Suprapubic skin (tissue), 4 donors: ENCODE results near the gene PLK1. TPM values are rescaled to one million over a fixed set of nuclear protein-coding genes. Genes with fewer than 3 reads are reported as not detected.
A peak's percentile ranks its signal among the peaks of the same experiment; 100 is the strongest.

Experiments
- DNase-seq, 2 donors: peaks; one replicate each; pipeline ENCODE4 v3.0.0-alpha.2; 2019; ENCODE audit warnings: low spot score in 2 of 2
- H3K27ac ChIP-seq: fragments of 200-600 bp; sonication (generic); one replicate; pipeline ENCODE4 v1.5.1; 2019
- H3K27me3 ChIP-seq: fragments of 200-600 bp; sonication (generic); one replicate; pipeline ENCODE4 v1.5.1; 2019
- H3K36me3 ChIP-seq: fragments of 200-600 bp; sonication (generic); one replicate; pipeline ENCODE4 v1.5.1; 2019
- H3K4me1 ChIP-seq: fragments of 200-600 bp; sonication (generic); one replicate; pipeline ENCODE4 v1.5.1; 2019
- H3K4me3 ChIP-seq: fragments of 200-600 bp; sonication (generic); one replicate; pipeline ENCODE4 v1.5.1; 2019; ENCODE audit warnings: mild to moderate bottlenecking
- H3K9me3 ChIP-seq: fragments of 200-600 bp; sonication (generic); one replicate; pipeline ENCODE4 v1.5.1; 2019
- CTCF ChIP-seq, 2 donors: fragments of 200-600 bp in 1 of 2; fragments of 450-650 bp in 1 of 2; sonication (generic) in 1 of 2; IDR thresholded peaks; one replicate each; pipeline ENCODE4 v1.5.1; 2016 to 2019; ENCODE audit warnings: antibody characterized with exemption in 2 of 2, mild to moderate bottlenecking in 1 of 2, moderate library complexity in 1 of 2
- EP300 ChIP-seq: sonication (generic); formaldehyde crosslinking; IDR thresholded peaks from one replicate; pipeline ENCODE4 v1.6.1; 2017; ENCODE audit warnings: antibody characterized with exemption
- POLR2A ChIP-seq, 2 donors: fragments of 450-650 bp; IDR thresholded peaks; one replicate each; pipeline ENCODE4 v1.6.1; 2017; ENCODE audit warnings: antibody characterized with exemption in 2 of 2, mild to moderate bottlenecking in 2 of 2, moderate library complexity in 2 of 2
- POLR2AphosphoS5 ChIP-seq, 3 donors: sonication (generic); formaldehyde crosslinking; IDR thresholded peaks; one replicate each; pipeline ENCODE4 v1.6.1; 2017; ENCODE audit warnings: antibody characterized with exemption in 3 of 3
- WGBS: methylation state at CpG from one replicate; pipeline ENCODE4 v1.1.5; 2018; 5-methylcytosine and 5-hydroxymethylcytosine counted together
- total RNA-seq, 4 donors: library from RNA; depleted of rRNA; stranded (reverse); fragments of >200 nt; gene quantifications; one replicate each; pipeline ENCODE4 v1.1.0, GENCODE V29; 2016

PLK1 gene
- total RNA-seq, 4 donors from 2014 or later, result 4.6 to 8.3 (median 6.5) TPM

DNA sequence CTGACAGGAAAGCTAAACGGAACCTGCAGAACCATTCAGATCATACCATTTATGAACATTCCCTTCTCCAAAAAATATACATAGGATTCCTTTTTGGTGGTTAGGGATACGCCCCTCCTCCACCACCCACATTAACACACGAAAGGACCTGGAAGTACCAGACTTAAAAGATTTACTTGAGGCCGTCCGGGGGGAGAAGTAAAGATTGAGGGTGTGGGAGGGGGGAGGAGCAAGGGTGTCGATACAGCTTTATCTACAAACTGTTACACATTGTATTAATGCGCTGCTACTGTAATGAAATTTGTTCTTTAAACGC, 38.1 kb upstream of the PLK1 start:
- H3K27ac ChIP-seq, result peak overlapping the region; percentile 88
- H3K36me3 ChIP-seq, result peaks cover 36% of the 10 kb centered on the region
- peak overlapping the region; percentile 87 for H3K4me3 ChIP-seq
- 1% methylated on average over 8 of the region's 8 CpGs for WGBS
- no peak for TF ChIP-seq POLR2AphosphoS5 (IDR thresholded peaks at IDR 0.05)
- no peak for TF ChIP-seq CTCF (IDR thresholded peaks at IDR 0.05)
- TF ChIP-seq EP300, result no peak
- TF ChIP-seq POLR2A (IDR thresholded peaks at IDR 0.05), result no peak
- peaks cover 23% of the 10 kb centered on the region for H3K4me1 ChIP-seq
- no peaks in the 10 kb centered on the region for H3K9me3 ChIP-seq
- no peaks in the 10 kb centered on the region for H3K27me3 ChIP-seq
- no peak for DNase-seq

DNA sequence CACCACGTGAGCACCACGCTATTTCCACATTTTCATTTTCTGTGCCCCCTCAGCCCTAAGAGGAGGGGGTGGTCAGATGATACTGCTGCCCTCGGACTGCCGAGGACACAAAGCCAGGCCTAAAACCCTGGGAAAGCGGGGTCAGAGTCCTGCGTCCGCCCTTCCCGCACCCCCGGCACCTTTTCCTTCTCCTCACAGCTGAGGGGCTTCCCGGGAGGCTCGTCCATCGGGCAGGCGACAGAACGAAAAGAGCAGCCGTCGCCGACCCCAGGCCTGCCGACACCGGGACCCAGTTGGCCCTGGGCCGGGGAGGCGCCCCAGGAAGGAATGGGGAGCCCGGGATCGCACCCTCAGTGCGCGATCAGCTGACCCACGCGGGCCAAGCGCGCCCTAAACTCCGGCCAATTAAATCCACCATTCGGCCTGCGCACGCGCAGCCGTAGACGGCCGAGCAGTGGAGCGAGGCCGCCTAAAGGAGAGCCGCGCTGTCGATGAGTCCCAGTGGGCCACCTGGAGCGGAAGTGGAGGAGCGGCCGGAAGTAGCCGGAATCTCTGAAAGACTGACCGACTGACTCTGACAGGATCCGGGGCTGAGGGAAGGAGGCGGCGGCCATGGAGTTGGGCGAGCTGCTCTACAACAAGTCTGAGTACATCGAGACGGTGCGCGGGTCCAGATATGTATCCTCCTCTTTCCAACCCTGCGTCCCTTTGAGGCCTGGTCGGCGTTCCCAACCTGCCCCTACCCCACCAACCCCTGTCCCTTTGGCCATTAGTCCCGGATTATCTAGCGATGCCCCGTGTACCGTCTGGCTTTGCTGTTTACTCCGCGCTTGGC, 37.5 kb upstream of the PLK1 start, which contains the start of the genes DCTN5 and PALB2:
Gene DCTN5, plus strand, starts transcription at position 536 of the 835 bp plus-strand sequence. Its CDS starts 77 bp downstream, at position 613.
Gene PALB2, minus strand, starts transcription at position 380 of the 835 bp plus-strand sequence. Its CDS starts 153 bp downstream, at position 227.
- WGBS, result under 1% methylated on average over 56 of the region's 64 CpGs
- H3K27me3 ChIP-seq, result no peaks in the 10 kb centered on the region
- no peaks in the 10 kb centered on the region for H3K9me3 ChIP-seq
- H3K4me1 ChIP-seq, result peaks cover 23% of the 10 kb centered on the region
- peak within 1 kb of the TSS; percentile 88 for H3K27ac ChIP-seq
- H3K36me3 ChIP-seq, result peaks cover 35% of the 10 kb centered on the region
- TF ChIP-seq POLR2A (IDR thresholded peaks at IDR 0.05) (peak in 1 of 2 donors; percentile 35), CTCF (IDR thresholded peaks at IDR 0.05) (no peak), POLR2AphosphoS5 (IDR thresholded peaks at IDR 0.05) (peak in 1 of 3 donors; percentile 37)
- peak within 1 kb of the TSS; percentile 87 for H3K4me3 ChIP-seq
- peak; percentile 95 to 96 for DNase-seq

DNA sequence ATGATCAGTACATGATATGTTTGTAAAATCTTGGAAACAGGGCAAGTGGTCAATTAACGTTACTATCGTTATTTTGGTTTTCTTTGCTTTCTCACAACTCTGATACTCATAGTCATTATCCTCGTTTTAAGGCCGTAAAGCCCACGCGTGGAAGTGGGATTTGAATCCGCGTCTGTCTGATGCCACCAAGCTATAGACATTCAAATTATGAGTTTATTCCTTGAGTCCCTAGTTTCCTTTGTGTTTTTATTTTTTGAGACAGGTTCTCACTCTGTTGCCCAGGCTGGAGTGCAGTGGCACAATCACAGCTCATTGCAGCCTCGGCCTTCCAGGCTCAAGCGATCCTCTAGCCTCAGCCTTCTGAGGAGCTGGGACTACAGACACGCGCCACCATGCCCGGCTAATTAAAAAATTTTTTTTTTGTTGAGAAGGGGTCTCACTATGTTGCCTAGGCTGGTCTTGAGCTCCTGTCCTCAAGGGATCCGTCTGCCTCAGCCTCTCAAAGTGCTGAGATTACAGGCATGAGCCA, 36.4 kb upstream of the PLK1 start:
- no peaks in the 10 kb centered on the region for H3K9me3 ChIP-seq
- peak overlapping the region; percentile 87 for H3K4me3 ChIP-seq
- 78% methylated on average over 14 of the region's 14 CpGs for WGBS
- no peaks in the 10 kb centered on the region for H3K27me3 ChIP-seq
- TF ChIP-seq POLR2AphosphoS5 (IDR thresholded peaks at IDR 0.05), result no peak
- no peak for TF ChIP-seq POLR2A (IDR thresholded peaks at IDR 0.05)
- TF ChIP-seq CTCF (IDR thresholded peaks at IDR 0.05), result no peak
- no peak for TF ChIP-seq EP300
- peaks cover 23% of the 10 kb centered on the region for H3K4me1 ChIP-seq
- no peak for DNase-seq
- peaks cover 38% of the 10 kb centered on the region for H3K36me3 ChIP-seq
- no peak overlapping the region for H3K27ac ChIP-seq

DNA sequence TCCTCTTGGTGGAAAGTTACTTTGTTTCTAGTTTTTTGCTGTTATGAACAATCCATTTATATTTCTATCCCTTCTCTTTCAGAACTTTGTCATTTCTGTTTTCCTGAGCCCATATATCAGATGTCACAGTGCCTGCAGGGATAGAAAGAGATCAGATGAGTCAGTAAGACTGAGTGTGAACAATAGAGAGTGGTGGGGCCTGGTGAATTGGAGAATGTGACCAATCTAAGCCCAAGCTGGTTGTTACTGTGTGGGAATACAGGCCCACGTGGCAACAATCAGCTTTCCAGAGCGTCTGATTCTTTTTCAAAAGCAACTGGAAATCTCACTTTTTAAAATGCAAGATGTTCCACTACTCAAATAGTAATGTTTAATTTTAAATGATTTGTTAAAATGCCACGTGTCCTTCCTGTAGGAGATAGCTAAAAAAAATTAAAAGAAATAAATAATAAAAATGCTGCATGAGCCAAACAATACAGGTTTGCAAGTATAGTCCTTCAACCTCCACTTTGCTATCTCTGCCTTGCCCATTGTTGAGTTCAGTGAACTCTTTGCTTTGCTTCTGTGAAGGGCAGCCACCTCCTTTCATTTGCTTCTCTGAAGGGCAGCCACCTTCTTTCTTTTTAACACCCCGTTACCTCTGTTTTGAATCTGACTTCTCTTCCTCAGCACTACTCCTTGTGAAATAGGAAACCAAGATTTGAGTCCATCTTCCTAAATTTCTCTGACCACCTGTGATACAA, 27.8 kb upstream of the PLK1 start:
- no peak for DNase-seq
- H3K4me1 ChIP-seq, result no peaks in the 10 kb centered on the region
- WGBS, result 85% methylated on average over 4 of the region's 4 CpGs

More for the DNA sequence above, 27.8 kb upstream of the PLK1 start:
- no peak overlapping the region for H3K4me3 ChIP-seq
- H3K36me3 ChIP-seq, result peaks cover 44% of the 10 kb centered on the region
- no peak overlapping the region for H3K27ac ChIP-seq
- no peak for TF ChIP-seq POLR2A (IDR thresholded peaks at IDR 0.05)
- no peak for TF ChIP-seq EP300
- TF ChIP-seq CTCF (IDR thresholded peaks at IDR 0.05), result no peak
- no peak for TF ChIP-seq POLR2AphosphoS5 (IDR thresholded peaks at IDR 0.05)
- H3K27me3 ChIP-seq, result no peaks in the 10 kb centered on the region
- H3K9me3 ChIP-seq, result no peaks in the 10 kb centered on the region
